Sigmoid colon (tissue), 7 donors: Measurements from ENCODE around the gene SPIN1. TPM values are rescaled to one million over a fixed set of nuclear protein-coding genes. Genes with fewer than 3 reads are reported as not detected.

Experiments
- DNase-seq: peaks from one replicate; pipeline ENCODE4 v3.0.0-alpha.2; 2019
- H3K27ac ChIP-seq, 4 donors: fragments of 200-600 bp; sonication (generic); one replicate each; pipeline ENCODE4 v1.5.1; 2016 to 2019; ENCODE audit warnings: mild to moderate bottlenecking in 1 of 4
- H3K27me3 ChIP-seq, 3 donors: fragments of 200-600 bp; sonication (generic); one replicate each; pipeline ENCODE4 v1.5.1; 2019; ENCODE audit warnings: mild to moderate bottlenecking in 1 of 3
- H3K36me3 ChIP-seq, 4 donors: fragments of 200-600 bp; sonication (generic); one replicate each; pipeline ENCODE4 v1.5.1; 2016 to 2019
- H3K4me1 ChIP-seq, 4 donors: fragments of 200-600 bp; sonication (generic); one replicate each; pipeline ENCODE4 v1.5.1; 2017 to 2019
- H3K4me3 ChIP-seq, 4 donors: fragments of 200-600 bp; sonication (generic); one replicate each; pipeline ENCODE4 v1.5.1; 2017 to 2019; ENCODE audit warnings: mild to moderate bottlenecking in 2 of 4, moderate library complexity in 1 of 4
- H3K9me3 ChIP-seq, 4 donors: fragments of 200-600 bp in 3 of 4; sonication (generic) in 3 of 4; one replicate each; pipeline versions ENCODE4 v1.5.1 to v1.6.1; 2013 to 2019
- CTCF ChIP-seq, 4 experiments: fragments of 450-650 bp in 3 of 4; fragments of 200-600 bp in 1 of 4; IDR thresholded peaks; one replicate each; pipeline ENCODE4 v1.5.1; 2016 to 2019; ENCODE audit warnings: antibody characterized with exemption in 4 of 4, mild to moderate bottlenecking in 3 of 4, moderate library complexity in 2 of 4
- EP300 ChIP-seq, 4 donors: sonication (generic); formaldehyde crosslinking; IDR thresholded peaks; one replicate each; pipeline ENCODE4 v1.6.1; 2017; ENCODE audit warnings: antibody characterized with exemption in 4 of 4
- POLR2A ChIP-seq, 2 donors: fragments of 450-650 bp; IDR thresholded peaks; one replicate each; pipeline ENCODE4 v1.6.1; 2016; ENCODE audit warnings: antibody characterized with exemption in 2 of 2, mild to moderate bottlenecking in 2 of 2, moderate library complexity in 2 of 2
- POLR2AphosphoS5 ChIP-seq, 4 donors: sonication (generic); formaldehyde crosslinking; IDR thresholded peaks; one replicate each; pipeline ENCODE4 v1.6.1; 2017; ENCODE audit warnings: antibody characterized with exemption in 4 of 4
- WGBS, 2 donors: extraction: QIAGEN DNeasy Blood & Tissue Kit; methylation state at CpG; one replicate each; pipeline ENCODE4 v1.1.7; 2013; 5-methylcytosine and 5-hydroxymethylcytosine counted together
- intact Hi-C: fragments of 100-400 bp; cut with DNase I; formaldehyde crosslinking; loops from one replicate; pipeline ENCODE4 v1.15.1; 2023
- polyA plus RNA-seq, 3 donors: library from polyadenylated mRNA; stranded (reverse); fragments of 200-250 nt; gene quantifications; one replicate each; pipeline ENCODE4 v1.2.3, GENCODE V29; 2013
- total RNA-seq, 4 donors: library from RNA; depleted of rRNA; stranded (reverse); fragments of >200 nt; gene quantifications; one replicate each; pipeline ENCODE4 v1.1.0, GENCODE V29; 2016
- donor health status: healthy with polysubstance abuse.
- donor health status: Bipolar disorder and iron deficiency.
- donor health status: healthy.

Gene SPIN1
- total and polyA plus RNA-seq, 7 donors: 23.3 to 102 (median 79.2) TPM

- no peak for TF ChIP-seq CTCF (IDR thresholded peaks at IDR 0.05)
- no peak for TF ChIP-seq EP300 (IDR thresholded peaks at IDR 0.05)
- TF ChIP-seq POLR2AphosphoS5 (IDR thresholded peaks at IDR 0.05): no peak
- no peak for TF ChIP-seq POLR2A (IDR thresholded peaks at IDR 0.05)
- DNase-seq: no peak
- H3K27me3 ChIP-seq: no peaks in the 10 kb centered on the region
- H3K4me1 ChIP-seq: no peaks in the 10 kb centered on the region
- 98 to 99% methylated on average over 2 of the region's 2 CpGs for WGBS, 2 donors
- intact Hi-C loops: no loop called here
- H3K4me3 ChIP-seq: no peak overlapping the region
- no peak overlapping the region for H3K27ac ChIP-seq
- peaks cover 0 to 15% (median 3%) of the 10 kb centered on the region in 4 donors for H3K9me3 ChIP-seq
- H3K36me3 ChIP-seq: peaks cover 0 to 29% (median 3%) of the 10 kb centered on the region in 4 donors
These were observed 26.1 kb downstream of the SPIN1 start for GRCh38 chr9:88414298-88414697.

- no peak for DNase-seq
- Histone ChIP-seq H3K27ac (no peak overlapping the region), H3K4me3 (no peak overlapping the region), H3K36me3 (peaks cover 0 to 37% (median 3%) of the 10 kb centered on the region in 4 donors), H3K9me3 (peaks cover 0 to 19% (median 6%) of the 10 kb centered on the region in 4 donors), H3K27me3 (no peaks in the 10 kb centered on the region), H3K4me1 (no peaks in the 10 kb centered on the region)
- intact Hi-C loops: no loop called here
- 92 to 94% methylated on average over 4 of the region's 4 CpGs for WGBS, 2 donors
- TF ChIP-seq CTCF (IDR thresholded peaks at IDR 0.05) (no peak), POLR2A (IDR thresholded peaks at IDR 0.05) (no peak)
These were observed 29.8 kb downstream of the SPIN1 start for GRCh38 chr9:88418025-88418424.

- H3K9me3 ChIP-seq: peaks cover 0 to 12% (median 6%) of the 10 kb centered on the region in 4 donors
- no peaks in the 10 kb centered on the region for H3K4me1 ChIP-seq
- TF ChIP-seq EP300 (IDR thresholded peaks at IDR 0.05) (no peak), CTCF (IDR thresholded peaks at IDR 0.05) (no peak), POLR2A (IDR thresholded peaks at IDR 0.05) (no peak), POLR2AphosphoS5 (IDR thresholded peaks at IDR 0.05) (no peak)
- no peak overlapping the region for H3K4me3 ChIP-seq
- 88 to 90% methylated on average over 7 of the region's 7 CpGs for WGBS, 2 donors
- peaks cover 0 to 37% (median 6%) of the 10 kb centered on the region in 4 donors for H3K36me3 ChIP-seq
- DNase-seq: no peak
- no peak overlapping the region for H3K27ac ChIP-seq
- H3K27me3 ChIP-seq: no peaks in the 10 kb centered on the region
- intact Hi-C loops: no loop called here
These were observed 30.7 kb downstream of the SPIN1 start for GRCh38 chr9:88418715-88419540.

GRCh38 chr9:88420227-88420626, 32.0 kb downstream of the SPIN1 start:
- intact Hi-C loops: no loop called here
- no peak overlapping the region for H3K27ac ChIP-seq
- TF ChIP-seq EP300 (IDR thresholded peaks at IDR 0.05) (no peak), POLR2AphosphoS5 (IDR thresholded peaks at IDR 0.05) (no peak), POLR2A (IDR thresholded peaks at IDR 0.05) (no peak)
- DNase-seq: no peak
- no peaks in the 10 kb centered on the region for H3K27me3 ChIP-seq
- peaks cover 0 to 37% (median 6%) of the 10 kb centered on the region in 4 donors for H3K36me3 ChIP-seq
- H3K9me3 ChIP-seq: peaks cover 0 to 7% (median 5%) of the 10 kb centered on the region in 4 donors
- 92 to 96% methylated on average over 7 of the region's 7 CpGs for WGBS, 2 donors
- peaks cover 0 to 5% (median 2%) of the 10 kb centered on the region in 4 donors for H3K4me1 ChIP-seq
- H3K4me3 ChIP-seq: no peak overlapping the region

- Histone ChIP-seq H3K36me3 (peaks cover 0 to 34% (median 6%) of the 10 kb centered on the region in 4 donors), H3K4me3 (no peak overlapping the region), H3K4me1 (peaks cover 0 to 17% (median 7%) of the 10 kb centered on the region in 4 donors), H3K9me3 (peaks cover 0 to 7% (median 5%) of the 10 kb centered on the region in 4 donors), H3K27me3 (no peaks in the 10 kb centered on the region), H3K27ac (no peak overlapping the region)
- intact Hi-C loops: no loop called here
- TF ChIP-seq POLR2A (IDR thresholded peaks at IDR 0.05) (no peak), POLR2AphosphoS5 (IDR thresholded peaks at IDR 0.05) (no peak), EP300 (IDR thresholded peaks at IDR 0.05) (no peak), CTCF (IDR thresholded peaks at IDR 0.05) (no peak)
- WGBS, 2 donors: 94 to 96% methylated on average over 5 of the region's 5 CpGs
- DNase-seq: no peak
These were observed 33.1 kb downstream of the SPIN1 start for GRCh38 chr9:88421348-88421747.
